ACHN (cell line): Measurements from ENCODE around the gene EN1.

Experiments used
- DNase-seq: peaks from one replicate; pipeline ENCODE4 v3.0.0-alpha.2; 2015
- in situ Hi-C: cut with HindIII; loops from 2 replicates; pipeline ENCODE4 v1.10.0; 2017; ENCODE audit warnings: low sequenced_read_pairs, low pct_ligation_motif_present, low pct_unique_long_range_greater_than_20kb

EN1 gene

DNA sequence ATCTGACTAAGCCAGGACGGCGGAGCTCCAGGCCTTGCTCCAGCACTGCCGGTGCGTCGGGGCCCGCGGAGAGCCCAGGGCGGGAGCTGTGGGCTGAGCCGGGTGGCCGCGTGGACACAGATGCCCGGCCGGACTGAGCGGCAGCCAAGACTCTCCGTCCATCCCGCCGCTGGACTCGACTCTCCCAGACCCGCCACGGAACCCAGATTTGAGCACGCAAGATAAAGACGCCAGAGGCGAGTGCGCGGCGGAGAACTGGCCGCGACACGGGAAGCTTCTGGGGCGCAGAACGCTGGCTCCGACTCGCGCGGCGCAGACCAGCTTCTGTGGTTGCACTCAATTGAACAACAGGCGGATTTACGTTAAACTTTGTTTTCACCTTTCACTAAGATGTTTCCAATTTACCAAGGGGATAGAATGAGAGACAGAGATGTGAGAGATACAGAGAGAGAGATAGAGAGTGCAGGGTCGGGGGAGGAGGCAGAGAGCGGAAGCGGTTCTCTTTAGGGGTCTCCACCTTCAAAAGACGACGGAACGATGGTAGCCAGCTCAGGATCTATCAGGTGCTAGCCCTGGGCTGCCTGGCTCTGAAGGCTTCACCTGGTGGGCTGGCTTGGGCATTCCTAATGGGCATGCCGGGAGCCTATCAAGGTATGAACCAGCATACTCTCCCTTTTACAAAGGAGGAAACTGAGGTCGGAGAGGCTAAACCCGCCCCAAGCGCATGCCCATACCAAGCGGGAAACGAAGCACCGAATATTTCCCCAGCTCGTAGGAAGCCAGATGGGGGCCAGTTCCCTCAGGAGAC is 10.4 kb upstream of the EN1 start:
- in situ Hi-C loops = no loop called here

DNA sequence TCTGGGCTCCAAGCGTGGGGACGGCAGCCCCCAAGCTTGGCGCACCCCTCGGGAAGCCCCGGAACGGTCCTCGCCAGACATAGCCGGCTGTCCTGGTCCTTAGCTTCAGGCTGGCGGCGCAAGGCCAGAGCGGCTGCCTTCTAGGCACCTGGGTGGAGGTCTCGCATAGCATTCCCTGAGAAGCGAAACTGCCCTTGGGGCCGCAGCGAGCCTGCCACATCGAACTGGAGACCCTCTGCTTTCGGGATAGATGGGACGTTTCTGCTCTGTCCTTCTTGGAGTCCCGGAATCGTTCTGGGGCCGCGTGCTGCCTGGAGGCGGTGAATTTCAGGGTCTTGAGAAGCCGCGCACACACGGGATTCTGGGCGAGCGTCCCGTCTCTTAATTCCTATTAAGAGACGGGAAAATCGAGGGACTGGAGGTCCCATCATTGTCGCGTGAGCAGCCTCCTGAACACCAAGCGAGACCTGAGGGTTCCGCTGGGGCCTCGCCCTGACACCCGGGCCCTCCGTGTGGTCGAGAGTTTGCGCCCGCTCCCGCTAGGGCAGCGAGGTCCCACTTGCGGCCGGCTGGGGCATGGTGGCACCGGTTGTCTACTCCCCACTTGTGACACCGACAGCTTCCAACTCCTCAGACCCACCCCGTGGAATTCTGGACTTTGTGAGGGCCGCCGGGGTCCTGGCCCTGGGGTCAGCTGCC is 9.7 kb upstream of the EN1 start:
- DNase-seq = no peak
- in situ Hi-C loops = no loop called here

More for the DNA sequence above, 10.4 kb upstream of the EN1 start:
- DNase-seq = no peak

DNA sequence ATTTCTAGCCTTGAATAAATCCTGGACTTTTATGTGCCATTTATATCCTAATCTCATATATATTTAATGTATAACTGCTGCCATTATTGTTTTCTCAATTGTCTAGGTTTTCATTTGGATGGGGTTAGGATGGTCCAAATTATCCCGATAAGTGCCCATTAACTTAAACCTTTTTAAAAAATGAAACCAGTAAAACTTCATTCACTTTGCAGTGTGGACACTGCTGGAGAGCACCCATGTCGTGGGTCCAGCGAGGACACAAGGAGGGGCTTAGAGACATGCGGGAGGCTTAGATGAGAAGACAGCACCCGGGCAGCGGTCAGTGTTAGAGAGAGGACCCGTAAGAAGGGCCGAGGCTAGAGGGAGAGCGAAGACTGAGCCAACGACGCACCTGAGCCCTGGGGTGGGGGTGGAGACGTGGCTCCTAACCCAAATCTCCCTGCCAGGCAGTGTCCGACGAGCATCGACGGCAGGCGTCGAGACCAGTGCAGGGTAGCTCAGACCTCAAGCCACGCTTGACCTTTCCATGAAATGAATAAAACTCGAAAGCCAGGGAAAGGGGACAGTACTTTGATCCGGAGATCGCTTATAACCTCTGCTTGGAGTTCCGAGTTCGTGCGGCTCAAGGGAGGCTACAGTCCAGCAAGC is 9.0 kb upstream of the EN1 start:
- DNase-seq = no peak
- in situ Hi-C loops = no loop called here

DNA sequence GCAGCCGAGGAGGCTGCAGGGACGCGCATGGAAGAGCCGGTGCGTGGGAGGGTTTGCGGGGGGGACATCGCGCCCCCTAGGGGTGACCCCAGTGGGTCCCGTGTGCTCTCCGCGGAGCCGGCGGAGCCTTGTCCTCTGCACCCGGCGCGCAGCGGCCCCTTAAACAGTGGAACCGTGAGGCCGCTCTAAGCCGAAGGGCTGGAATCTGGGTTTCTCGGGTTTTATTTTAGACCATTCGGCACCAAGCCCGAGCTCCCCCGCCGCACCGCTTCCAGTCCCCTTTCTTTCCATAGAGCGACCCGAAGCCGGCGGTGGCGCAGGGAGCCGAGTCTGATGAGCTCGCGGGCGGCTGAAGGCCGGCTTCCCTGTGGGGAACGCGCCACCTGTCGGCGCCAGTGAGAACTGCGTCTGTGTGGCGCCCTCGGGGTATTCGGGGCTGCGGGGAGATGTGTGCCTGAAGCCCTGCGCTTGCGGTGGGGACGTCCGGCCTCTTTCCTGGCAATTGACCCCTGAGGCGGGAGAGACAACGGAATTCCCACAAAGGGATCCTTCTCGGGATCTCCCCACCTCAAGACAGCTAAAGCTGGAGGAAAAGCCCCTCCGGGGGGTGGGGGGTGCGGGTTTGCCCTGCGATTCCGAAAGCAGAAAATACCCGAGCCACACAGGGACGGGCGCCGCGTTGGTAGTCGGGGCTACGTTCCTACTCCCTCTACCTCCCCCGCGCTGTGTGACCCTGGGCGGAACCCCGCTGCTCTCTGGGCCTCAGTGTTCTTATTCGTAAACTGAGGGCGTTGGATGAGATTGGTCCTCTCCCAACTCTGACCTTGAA is 8.2 kb upstream of the EN1 start:
- peak; percentile 83 for DNase-seq
- in situ Hi-C loops = no loop called here

DNA sequence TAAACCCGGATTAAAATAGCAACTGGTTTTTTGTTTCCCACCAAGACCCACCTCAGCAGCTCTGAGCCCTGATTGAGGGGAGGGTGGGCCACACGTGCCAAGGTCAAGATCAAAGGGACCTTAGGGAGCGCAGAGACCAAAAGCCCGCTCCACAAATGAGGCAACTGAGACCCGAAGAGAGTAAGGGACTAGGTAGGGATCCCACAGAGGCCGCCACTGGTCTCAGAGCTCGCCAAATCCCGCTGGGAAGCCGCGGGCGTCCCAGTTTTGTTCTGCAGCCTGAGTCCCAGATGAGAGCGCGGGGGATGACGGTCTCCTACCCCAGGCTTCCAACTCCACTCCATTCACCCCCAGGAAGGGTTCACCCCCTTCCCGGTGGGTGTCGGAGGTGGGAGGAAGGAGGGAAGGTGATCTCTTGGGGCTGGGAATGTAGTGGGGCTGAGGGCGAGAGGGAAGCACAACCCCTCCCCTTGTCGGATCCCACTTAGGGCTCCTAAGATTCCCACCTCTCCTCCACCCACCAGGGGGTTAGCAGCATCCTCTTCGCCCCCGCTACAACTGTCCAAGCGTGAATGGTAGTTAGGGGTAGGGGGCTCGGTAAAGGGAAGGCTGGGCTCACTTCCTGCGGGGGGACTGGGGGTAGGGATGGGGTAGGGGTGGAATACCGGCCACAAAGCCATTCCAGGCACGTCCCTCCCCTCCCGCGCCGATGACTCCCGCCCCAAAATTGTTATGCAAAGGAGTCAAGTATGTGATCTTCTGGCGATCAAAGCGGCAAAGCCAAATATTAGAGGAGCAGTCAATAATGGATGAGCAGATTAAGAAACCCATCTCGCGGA is 7.3 kb upstream of the EN1 start:
- DNase-seq = no peak
- in situ Hi-C loops = no loop called here

- no peak for DNase-seq
- in situ Hi-C loops = no loop called here
Measured at GRCh38 chr2:118853651-118854291, 6.3 kb upstream of the EN1 start.

DNA sequence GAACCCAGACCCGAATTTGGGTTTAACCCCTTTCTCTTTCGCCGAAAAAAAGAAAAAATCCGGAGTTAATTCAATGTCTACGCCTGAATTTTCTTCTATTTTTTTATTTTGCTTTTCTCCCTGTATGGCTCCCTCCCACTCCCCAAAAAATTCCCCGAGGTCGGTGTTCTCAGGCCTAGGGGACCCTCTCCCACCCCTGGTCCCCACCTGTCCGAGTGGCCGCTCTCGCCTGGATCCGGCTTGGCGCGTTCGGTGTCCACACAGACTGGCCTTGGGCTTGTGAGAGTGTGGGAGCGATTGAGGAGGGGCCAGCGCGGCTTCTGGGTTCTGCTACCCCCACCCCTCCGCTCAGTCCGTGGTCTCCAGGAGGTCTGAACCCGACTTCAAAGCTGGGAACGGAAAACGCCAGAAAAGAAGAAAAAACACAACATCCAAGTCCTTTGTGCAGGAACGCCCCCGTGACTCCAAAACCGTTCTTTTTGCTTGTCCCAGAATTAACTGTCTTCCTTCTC is 5.7 kb upstream of the EN1 start:
- in situ Hi-C loops = no loop called here
- DNase-seq = no peak

DNA sequence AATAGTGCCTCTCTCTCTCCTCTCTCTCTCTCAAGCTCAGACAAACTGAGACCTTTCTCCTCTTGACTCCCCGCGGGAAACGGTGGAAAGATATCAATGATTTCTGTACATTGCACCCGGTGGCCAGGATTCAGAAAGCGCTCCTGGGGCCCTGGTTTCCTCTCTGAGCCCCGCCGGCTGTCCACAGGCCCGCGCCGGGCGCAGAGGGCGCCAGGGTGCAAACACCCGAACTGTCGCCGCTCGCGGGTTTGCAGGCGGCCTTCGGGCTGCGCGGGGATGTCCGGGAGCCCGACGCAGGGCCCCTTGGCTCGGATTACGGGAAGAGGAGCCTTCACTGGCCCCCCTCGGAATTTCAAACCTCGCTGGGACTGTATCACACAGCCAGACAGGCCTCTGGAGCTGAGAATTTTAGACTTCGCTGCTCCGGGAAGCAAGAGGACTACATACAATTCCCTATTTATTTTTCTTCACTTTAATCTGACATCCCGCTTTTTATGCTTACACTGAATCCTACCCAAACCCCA is 5.2 kb upstream of the EN1 start:
- in situ Hi-C loops = no loop called here

DNA sequence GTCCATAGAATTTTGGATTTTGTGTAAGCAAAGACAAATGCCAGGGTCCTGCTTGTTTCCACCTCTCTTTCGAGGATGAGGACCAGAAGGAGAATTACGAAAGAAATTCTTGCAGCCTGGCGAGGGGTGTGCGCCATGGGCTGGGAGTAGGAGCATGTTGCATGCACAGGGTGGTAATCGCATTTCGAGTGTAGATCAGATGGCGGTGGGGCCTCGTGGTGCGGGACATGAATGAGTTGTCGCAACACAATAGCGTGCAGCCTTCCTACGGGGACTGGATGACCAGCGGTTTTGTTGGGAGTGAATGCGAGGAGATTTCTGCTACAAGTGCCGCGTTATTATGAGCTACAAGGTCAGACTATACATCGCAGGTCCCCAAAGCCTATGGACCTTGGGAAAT is 4.2 kb upstream of the EN1 start:
- DNase-seq = no peak
- in situ Hi-C loops = no loop called here

More for the DNA sequence above, 5.2 kb upstream of the EN1 start:
- DNase-seq = no peak

DNA sequence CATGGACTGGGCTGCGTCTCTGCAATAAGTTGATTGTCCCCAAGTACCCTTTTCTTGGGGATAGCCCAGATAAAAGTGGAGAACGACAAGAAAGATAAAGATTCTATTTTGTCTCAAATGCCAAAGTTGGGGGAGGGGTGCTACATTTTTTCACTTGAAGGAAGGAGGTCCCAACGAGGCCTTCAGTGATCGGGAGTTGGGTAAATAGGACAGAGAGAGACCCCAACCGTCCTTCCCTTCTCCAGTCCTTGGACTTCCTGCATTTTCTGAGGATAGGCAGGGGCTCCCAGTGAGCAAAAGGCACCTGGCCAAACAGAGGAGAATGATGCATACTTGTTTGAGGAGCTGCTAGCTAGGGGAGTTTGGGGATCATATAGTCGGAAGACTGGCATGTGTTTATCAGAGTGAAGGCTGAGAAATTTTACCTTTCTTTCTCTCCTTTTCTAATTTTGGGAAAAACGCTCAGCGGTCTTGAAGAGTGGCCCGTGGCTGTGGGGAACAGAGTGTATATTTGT is 3.5 kb upstream of the EN1 start:
- in situ Hi-C loops = no loop called here
- no peak for DNase-seq

DNA sequence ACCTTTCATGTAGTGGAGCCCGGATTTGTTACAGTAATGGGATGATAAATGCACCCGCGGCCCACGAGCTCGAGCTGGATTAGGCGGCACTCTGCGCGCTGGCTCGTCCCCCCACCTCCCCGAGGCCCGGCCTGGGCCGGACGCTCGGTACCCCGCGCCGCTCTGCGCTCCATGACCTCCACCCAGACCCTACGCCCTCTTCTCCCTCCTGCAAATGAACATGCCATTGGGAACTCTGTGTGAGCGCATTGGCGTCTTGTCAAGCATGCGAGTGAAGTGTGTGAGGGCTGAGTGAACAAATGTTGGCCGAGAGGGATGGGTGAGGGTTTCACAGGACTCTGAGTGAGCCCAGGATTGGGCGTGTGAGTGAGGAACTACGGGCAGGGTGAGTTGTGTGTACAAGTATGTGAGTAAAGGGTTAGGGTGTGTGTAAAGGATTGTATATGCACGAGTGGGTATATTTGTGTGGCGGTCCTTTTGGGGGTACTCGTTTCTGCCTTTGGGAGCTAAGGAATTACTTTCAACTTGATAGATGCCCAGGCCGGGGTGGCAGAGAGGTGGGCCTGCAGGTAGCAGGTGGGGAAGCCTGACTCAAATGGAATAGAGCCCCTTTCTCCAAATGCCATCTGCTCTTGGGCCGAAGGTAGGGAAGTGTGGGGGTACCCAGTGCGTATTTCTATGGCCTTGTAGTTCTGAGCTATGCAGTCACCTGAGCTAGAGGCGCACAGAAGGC is 2.9 kb upstream of the EN1 start:
- in situ Hi-C loops = no loop called here
- DNase-seq = no peak

DNA sequence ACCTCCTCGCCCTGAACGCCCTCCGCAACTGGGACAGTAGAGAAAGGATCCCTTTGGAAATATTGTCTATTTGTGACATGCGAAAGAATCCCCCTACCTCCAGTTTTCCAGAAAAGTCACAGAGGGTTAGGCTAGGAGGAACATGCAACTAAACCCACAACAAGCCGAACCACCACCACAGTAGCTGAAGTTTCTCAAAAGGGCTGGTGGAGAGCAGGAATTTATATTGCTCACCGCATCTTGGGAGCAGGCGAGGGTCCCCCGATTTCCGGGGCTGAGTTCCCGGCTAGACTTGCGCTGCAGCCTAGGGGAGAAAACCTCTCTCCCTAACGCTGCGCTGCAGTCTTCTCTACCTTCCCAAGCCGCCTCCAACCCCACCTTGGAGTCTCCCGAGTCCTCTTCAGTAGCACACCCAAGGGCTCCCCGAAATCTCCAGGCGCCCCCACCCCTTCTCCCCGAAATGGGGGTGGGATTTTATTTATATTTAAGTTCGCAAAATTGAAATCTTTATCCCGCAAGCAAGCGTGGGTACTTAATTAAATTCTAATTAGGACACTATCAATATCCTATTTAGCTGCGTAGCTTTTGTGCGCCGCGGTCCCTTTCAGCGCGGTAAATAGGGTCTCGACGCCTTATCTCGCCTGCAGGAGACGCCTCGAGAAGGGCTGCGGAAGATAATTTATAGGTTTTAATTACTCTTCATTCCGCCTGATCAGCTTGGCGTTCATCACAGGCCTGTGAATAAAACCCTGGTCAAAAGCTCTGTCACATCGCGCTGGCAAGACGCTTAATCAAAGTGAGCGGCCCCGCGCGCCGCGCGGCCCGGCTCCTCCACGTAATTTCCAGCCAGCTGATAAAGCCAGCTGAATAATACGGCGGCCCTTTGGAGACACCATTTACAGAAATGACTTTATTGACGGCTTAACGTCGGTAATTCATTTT is 2.0 kb upstream of the EN1 start:
- no peak for DNase-seq
- in situ Hi-C loops = no loop called here

- in situ Hi-C loops = no loop called here
- no peak for DNase-seq
Measured at GRCh38 chr2:118848381-118849225, 1.2 kb upstream of the EN1 start.

DNA sequence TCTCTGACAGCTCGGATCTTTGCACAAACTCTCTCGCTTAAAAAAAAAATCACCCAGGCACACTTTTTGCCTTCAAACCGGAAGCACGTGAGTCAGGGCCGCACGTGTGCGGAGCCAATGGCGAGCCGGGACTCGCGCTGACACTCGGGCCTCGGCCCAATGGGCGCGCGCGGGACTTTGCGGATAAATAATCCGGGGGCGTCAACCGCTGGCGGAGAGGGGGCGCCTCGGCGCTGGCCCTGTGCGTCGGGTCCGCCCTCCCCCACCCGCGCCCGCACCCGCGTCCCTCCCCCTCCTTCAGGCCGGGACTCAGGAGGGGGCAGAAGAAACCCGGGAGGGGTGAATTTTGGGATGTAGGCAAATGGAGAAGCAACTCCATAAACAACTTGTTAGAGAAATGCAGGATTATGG is 319 bp upstream of the EN1 start:
- in situ Hi-C loops = no loop called here
- DNase-seq = peak; percentile 65
